HG02840 (cell line): Measurements from ENCODE around the gene NDUFA1.
"Not testable (repeated sequence)": the region's sequence is repeated elsewhere in the genome, so short reads cannot be mapped to it uniquely, and the experiment has no call there.

Source experiments
- ATAC-seq: cut with Tn5 transposase; IDR thresholded peaks from one replicate; pipeline ENCODE4 v1.9.1; 2021; ENCODE audit warnings: mild to moderate bottlenecking, moderate library complexity, moderate number of reproducible peaks; ENCODE audit not compliant: unreplicated experiment, low FRiP score

Gene NDUFA1

DNA sequence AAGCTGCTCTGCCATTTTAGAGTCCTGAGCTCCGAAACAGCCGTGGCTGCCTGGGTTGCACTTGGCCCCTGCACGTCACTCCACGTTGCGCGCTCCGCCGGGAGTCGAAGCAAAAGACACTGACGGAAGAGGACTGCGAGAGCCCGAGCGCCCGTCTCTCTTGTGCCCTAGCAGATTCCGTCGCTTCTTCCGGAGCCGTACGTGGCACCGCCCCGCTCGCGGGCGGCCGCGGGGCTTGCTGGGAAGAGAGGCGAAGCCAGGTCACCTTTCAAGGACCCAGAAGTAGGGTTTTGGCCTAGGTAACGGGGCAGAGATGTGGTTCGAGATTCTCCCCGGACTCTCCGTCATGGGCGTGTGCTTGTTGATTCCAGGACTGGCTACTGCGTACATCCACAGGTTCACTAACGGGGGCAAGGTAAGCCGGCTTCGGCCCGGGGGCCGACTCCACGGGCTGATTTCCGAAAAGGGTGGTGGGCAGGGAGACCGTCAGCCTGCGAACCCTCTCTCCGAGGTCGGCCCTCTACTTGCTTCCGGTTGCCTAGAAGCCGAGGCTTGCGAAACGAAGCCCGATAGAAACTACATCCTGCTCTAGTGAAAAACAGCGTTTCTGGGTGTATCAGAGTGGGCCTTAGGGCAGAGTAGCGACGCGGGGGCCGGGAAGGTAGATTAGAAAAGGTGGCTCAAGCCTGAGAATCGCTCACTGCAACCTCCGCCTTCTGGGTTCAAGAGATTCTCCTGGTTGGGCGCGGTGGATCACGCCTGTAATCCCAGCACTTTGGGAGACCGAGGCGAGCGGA lies at the start of gene NDUFA1, which contains the start of gene RNF113A:
NDUFA1 (plus strand) TSS at position 234 of the 797 bp plus-strand sequence; CDS start at position 314, 80 bp downstream.
RNF113A (minus strand) TSS at position 135 of the 797 bp plus-strand sequence; CDS start at position 15, 120 bp downstream.
- ATAC-seq, result peak; percentile 91

DNA sequence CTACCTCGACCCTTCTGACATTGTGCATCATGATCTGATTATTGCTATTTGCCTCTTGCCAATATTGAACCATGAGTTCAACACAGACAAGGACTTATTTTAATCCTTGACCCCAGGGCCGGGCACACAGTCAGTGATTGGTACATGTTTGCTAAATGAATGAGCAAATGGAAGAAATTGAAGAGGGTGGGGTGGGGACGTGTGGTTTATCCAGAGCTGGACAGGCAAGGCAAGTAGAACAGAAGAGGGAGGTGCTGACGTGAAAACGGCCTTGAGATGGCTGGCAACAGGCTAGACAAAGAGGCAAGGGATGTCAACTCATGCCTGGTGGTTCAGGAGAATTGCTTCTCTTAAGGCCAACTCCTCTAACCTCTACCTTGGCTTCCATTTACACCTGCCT lies 47.4 kb upstream of the NDUFA1 start:
- ATAC-seq, result not testable (repeated sequence)

GRCh38 chrX:119826399-119826959 lies 45.2 kb upstream of the NDUFA1 start:
- ATAC-seq, result no peak

GRCh38 chrX:119828446-119828845 lies 43.2 kb upstream of the NDUFA1 start:
- no peak for ATAC-seq

GRCh38 chrX:119833905-119834304 lies 37.7 kb upstream of the NDUFA1 start:
- ATAC-seq, result no peak

GRCh38 chrX:119852382-119853353 lies 19.0 kb upstream of the NDUFA1 start, which contains the start of gene UPF3B:
TSS of gene UPF3B (minus strand) at chrX:119852963. CDS start at chrX:119852928, 35 bp downstream.
- peak; percentile 96 for ATAC-seq

- ATAC-seq, result no peak
These were observed 18.2 kb upstream of the NDUFA1 start for GRCh38 chrX:119853444-119853843.

DNA sequence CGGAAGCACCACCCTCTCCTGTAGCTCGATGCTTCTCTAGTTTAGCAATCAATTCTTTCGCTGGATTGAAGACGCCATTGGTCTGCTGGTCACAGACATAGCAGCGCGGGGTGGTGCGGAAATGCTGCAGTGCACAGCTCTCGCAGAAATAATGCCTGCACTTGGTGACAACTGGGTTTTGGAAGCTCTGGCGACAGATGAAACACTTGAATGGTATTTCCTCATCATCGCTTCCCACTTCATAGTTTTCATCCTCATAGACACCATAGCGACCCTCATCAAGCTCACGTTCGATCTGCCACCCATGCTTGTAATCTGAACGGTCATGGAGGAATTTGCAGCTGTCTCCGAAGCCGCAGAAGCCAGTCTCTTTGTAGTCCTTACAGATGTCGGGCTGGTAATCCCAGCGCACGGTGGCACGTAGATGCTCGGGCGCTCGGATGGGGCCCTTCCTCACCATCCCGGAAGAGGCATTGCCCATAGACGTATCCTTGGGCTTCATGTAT lies 953 bp upstream of the NDUFA1 start:
- ATAC-seq, result no peak

GRCh38 chrX:119871245-119871598 lies 410 bp upstream of the NDUFA1 start:
- peak; percentile 46 for ATAC-seq

DNA sequence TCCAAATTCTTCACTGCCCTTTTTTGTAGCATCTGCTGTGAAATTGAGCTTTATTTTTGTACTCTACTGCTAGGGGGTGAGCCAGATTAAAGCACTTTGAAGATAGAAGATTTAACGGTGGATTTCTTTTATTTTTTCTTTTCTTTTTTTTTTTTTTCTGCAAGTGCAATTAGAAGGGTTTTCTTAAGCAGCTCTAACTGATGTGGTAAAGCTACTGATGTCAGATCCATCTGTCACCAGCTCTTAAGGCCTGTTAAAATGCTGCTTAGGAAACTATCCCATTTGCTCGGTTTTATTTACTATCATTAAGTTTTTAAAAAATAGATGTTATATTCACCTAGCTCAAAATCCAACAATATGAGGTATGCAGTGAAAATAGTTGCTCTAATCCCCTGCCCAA lies 7.1 kb downstream of the NDUFA1 start:
- ATAC-seq, result no peak

DNA sequence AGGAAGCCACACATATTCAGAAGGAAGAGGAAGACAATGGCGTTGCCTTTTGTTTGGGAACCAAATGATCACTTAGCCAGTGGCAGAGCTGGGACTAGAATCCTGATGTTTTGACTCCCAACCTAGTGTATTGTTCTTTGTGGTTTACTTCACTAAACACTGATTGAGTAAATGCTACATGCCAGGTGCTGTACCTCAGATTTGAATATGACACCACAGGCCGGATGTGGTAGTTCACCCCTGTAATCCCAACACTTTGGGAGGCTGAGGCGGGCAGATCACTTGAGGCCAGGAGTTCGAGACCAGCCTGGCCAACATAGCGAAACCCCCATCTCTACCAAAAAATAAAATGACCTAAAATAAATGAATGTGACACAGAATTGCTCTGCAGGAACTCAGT lies 8.4 kb downstream of the NDUFA1 start:
- no peak for ATAC-seq

- peak; percentile 67 for ATAC-seq
These were observed 9.2 kb downstream of the NDUFA1 start for GRCh38 chrX:119880552-119881437.

DNA sequence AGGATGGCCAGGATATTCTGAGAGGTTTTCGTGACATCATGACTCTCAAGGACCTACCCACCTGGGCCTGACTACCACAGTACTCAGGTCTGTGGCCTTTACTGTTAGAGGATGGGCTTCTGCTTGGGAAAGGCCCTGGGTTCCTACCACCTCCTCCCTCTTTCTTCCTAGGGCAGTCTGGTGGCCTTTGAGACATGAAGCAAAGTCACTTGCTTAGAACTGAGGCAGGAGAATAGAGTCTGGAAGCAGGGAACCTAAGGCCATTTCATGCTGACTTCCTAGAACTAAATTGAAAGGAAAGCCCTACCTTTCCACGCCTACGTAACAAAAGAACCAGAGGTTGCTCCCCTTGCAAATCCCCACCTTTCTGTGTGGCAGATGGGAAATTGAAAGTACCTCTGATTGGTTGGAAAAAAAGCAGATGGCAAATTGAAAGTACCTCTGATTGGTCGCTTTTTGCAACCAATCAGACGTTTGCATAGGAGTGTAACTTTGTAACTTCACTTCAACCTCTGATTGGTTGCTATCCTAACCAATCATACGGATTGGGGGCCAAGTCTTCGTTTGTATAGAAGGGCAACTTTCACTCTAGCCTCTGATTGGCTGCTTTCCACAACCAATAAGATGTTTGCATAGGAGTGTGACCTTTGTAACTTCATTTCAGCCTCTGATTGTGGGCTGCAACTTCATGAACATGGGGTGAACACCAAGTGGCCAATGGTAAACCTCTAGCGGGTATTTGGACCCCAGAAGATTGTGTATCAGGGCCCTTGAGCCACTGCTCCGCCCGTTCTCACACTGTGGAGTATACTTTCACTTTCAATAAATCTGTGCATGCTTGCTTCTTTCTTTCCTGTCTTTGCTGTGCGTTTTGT lies 14.2 kb downstream of the NDUFA1 start:
- ATAC-seq, result no peak

- no peak for ATAC-seq
These were observed 16.2 kb downstream of the NDUFA1 start for GRCh38 chrX:119887721-119888425.

GRCh38 chrX:119890626-119891025 lies 19.0 kb downstream of the NDUFA1 start:
- ATAC-seq, result not testable (repeated sequence)

GRCh38 chrX:119891961-119892692 lies 20.5 kb downstream of the NDUFA1 start:
- ATAC-seq, result not testable (repeated sequence)

- no peak for ATAC-seq
These were observed 24.3 kb downstream of the NDUFA1 start, which contains the start of gene AKAP14 for GRCh38 chrX:119895843-119896326. TSS of gene AKAP14 (plus strand) at chrX:119895893. CDS start at chrX:119903224, 7,331 bp downstream.
